Thoracic aorta (tissue), 2 donors: Measurements from ENCODE around the gene LRRK1. TPM values are rescaled to one million over a fixed set of nuclear protein-coding genes. Genes with fewer than 3 reads are reported as not detected.

ENCODE experiments used
- ATAC-seq: fragments of 150-250 bp; one replicate; pipeline ENCODE4 v1.8.0; 2017; ENCODE audit warnings: low read depth; ENCODE audit not compliant: insufficient number of reproducible peaks, low FRiP score
- DNase-seq: peaks from one replicate; pipeline ENCODE4 v3.0.0-alpha.2; 2020; ENCODE audit warnings: low spot score
- H3K27ac ChIP-seq, 2 donors: fragments of 200-600 bp; sonication (generic); 1 replicate in 1 of 2; 2 replicates in 1 of 2; pipeline ENCODE4 v1.5.1; 2016; ENCODE audit warnings: mild to moderate bottlenecking in 2 of 2, moderate library complexity in 2 of 2
- H3K27me3 ChIP-seq: fragments of 200-600 bp; sonication (generic); replicated peaks from 2 replicates; pipeline ENCODE4 v1.6.0; 2016; ENCODE audit warnings: mild to moderate bottlenecking; ENCODE audit not compliant: insufficient read depth
- H3K36me3 ChIP-seq: fragments of 200-600 bp; sonication (generic); one replicate; pipeline ENCODE4 v1.5.1; 2016
- H3K4me1 ChIP-seq, 2 donors: fragments of 200-600 bp; sonication (generic); 1 replicate in 1 of 2; 2 replicates in 1 of 2; pipeline versions ENCODE4 v1.5.1 to v1.6.0; 2016; ENCODE audit warnings: low read depth in 2 of 2, mild to moderate bottlenecking in 1 of 2; ENCODE audit not compliant: control insufficient read depth in 1 of 2
- H3K4me3 ChIP-seq: fragments of 200-600 bp; sonication (generic); 2 replicates; pipeline ENCODE4 v1.5.1; 2016; ENCODE audit warnings: mild to moderate bottlenecking
- H3K9me3 ChIP-seq: fragments of 200-600 bp; sonication (generic); 2 replicates; pipeline ENCODE4 v1.5.1; 2016
- CTCF ChIP-seq: fragments of 200-600 bp; sonication (generic); IDR thresholded peaks from one replicate; pipeline ENCODE4 v1.5.1; 2019; ENCODE audit warnings: antibody characterized with exemption
- total RNA-seq, 2 donors: library from RNA; depleted of rRNA; stranded (reverse); fragments of >200 nt; gene quantifications; one replicate each; pipeline versions ENCODE4 v1.1.0 to v1.2.3, GENCODE V29; 2016

LRRK1 gene
- total RNA-seq, 2 donors from 2014 or later: 17.2 to 47.1 TPM

DNA sequence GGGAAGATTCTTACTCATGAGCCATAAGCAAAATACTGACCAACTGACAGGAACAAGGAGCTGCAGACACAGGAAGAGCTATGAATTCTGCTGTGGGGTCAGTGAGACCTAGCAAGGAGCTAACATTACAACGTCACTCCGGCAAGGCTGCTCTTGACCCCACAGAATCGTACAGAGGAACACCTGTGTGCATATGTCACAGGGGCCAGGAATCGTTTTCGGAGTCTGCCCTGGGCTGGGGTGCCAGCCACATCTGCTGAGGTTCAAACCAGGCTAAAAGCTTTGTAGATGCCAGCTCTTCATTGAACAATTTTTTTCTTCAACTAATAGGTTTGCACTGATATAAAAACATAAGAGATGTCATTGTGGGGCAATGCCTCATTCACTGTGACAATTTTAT, 82.6 kb downstream of the LRRK1 start:
- Histone ChIP-seq H3K27ac (no peak overlapping the region), H3K4me3 (no peak overlapping the region), H3K9me3 (no peaks in the 10 kb centered on the region), H3K36me3 (peaks cover 6% of the 10 kb centered on the region), H3K4me1 (peaks cover 0 to 7% of the 10 kb centered on the region in 2 donors), H3K27me3 (no peaks in the 10 kb centered on the region)
- no peak for DNase-seq
- no peak for TF ChIP-seq CTCF
- no peak for ATAC-seq

- DNase-seq (no peak), ATAC-seq (no peak)
- no peaks in the 10 kb centered on the region for H3K27me3 ChIP-seq
- H3K27ac ChIP-seq: no peak overlapping the region
- TF ChIP-seq CTCF: no peak
- H3K9me3 ChIP-seq: no peaks in the 10 kb centered on the region
- peaks cover 6% of the 10 kb centered on the region for H3K36me3 ChIP-seq
- H3K4me1 ChIP-seq: peaks cover 4 to 15% of the 10 kb centered on the region in 2 donors
- no peak overlapping the region for H3K4me3 ChIP-seq
These were observed 83.9 kb downstream of the LRRK1 start for GRCh38 chr15:101003081-101003480.

- no peak for TF ChIP-seq CTCF
- peaks cover 6% of the 10 kb centered on the region for H3K36me3 ChIP-seq
- peaks cover 4 to 15% of the 10 kb centered on the region in 2 donors for H3K4me1 ChIP-seq
- no peak overlapping the region for H3K4me3 ChIP-seq
- no peaks in the 10 kb centered on the region for H3K27me3 ChIP-seq
- DNase-seq (no peak), ATAC-seq (no peak)
- H3K27ac ChIP-seq: no peak overlapping the region
- H3K9me3 ChIP-seq: no peaks in the 10 kb centered on the region
These were observed 84.5 kb downstream of the LRRK1 start for GRCh38 chr15:101003706-101004105.

GRCh38 chr15:101004500-101004899, 85.3 kb downstream of the LRRK1 start:
- H3K36me3 ChIP-seq: peaks cover 6% of the 10 kb centered on the region
- no peaks in the 10 kb centered on the region for H3K9me3 ChIP-seq
- H3K4me3 ChIP-seq: no peak overlapping the region
- no peak for TF ChIP-seq CTCF
- ATAC-seq: no peak
- H3K27ac ChIP-seq: no peak overlapping the region
- no peaks in the 10 kb centered on the region for H3K27me3 ChIP-seq
- H3K4me1 ChIP-seq: peaks cover 4 to 9% of the 10 kb centered on the region in 2 donors
- DNase-seq: no peak

- ATAC-seq (no peak), DNase-seq (no peak)
- Histone ChIP-seq H3K4me3 (no peak overlapping the region), H3K36me3 (peaks cover 6% of the 10 kb centered on the region), H3K27me3 (no peaks in the 10 kb centered on the region), H3K9me3 (no peaks in the 10 kb centered on the region), H3K27ac (no peak overlapping the region), H3K4me1 (peaks cover 4 to 7% of the 10 kb centered on the region in 2 donors)
- no peak for TF ChIP-seq CTCF
These were observed 86.0 kb downstream of the LRRK1 start for GRCh38 chr15:101004986-101005747.
